HG03280 (cell line): ENCODE measurements around the gene DICER1.
"Not testable (repeated sequence)": the region's sequence is repeated elsewhere in the genome, so short reads cannot be mapped to it uniquely, and the experiment has no call there.

Source experiments
- ATAC-seq: cut with Tn5 transposase; IDR thresholded peaks from one replicate; pipeline ENCODE4 v1.9.1; 2021; ENCODE audit warnings: mild to moderate bottlenecking, moderate library complexity; ENCODE audit not compliant: unreplicated experiment

DICER1 gene

DNA sequence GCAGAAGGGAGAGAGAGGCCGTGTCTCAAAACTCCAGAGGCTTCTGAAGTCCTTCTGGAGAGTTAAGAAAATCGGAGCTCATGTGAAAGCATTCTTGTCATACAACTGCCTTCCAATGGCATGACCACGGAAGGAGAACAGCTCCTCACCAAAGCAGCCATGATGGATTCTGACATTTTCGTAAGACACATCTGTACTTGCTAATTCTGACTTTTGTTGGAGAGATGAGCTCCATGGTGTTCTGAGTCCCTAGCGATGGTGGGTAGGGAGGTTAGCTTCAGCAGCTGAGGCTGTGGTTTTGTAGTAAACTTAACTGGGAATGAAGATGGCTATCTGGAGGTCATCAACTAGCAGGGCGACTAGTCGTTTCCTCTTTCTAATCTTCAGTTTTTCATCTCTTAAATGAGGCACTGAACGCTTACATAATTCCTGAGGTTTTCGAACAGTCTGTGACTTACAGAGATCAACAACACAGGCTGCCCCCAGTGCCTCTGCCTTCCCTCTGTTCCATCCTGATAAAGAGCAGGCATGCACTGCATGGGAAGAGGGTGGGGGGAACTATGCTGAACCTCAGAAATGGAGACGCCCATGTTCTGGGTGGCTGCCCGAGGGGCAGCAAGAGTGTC, 28.6 kb upstream of the DICER1 start:
- no peak for ATAC-seq

DNA sequence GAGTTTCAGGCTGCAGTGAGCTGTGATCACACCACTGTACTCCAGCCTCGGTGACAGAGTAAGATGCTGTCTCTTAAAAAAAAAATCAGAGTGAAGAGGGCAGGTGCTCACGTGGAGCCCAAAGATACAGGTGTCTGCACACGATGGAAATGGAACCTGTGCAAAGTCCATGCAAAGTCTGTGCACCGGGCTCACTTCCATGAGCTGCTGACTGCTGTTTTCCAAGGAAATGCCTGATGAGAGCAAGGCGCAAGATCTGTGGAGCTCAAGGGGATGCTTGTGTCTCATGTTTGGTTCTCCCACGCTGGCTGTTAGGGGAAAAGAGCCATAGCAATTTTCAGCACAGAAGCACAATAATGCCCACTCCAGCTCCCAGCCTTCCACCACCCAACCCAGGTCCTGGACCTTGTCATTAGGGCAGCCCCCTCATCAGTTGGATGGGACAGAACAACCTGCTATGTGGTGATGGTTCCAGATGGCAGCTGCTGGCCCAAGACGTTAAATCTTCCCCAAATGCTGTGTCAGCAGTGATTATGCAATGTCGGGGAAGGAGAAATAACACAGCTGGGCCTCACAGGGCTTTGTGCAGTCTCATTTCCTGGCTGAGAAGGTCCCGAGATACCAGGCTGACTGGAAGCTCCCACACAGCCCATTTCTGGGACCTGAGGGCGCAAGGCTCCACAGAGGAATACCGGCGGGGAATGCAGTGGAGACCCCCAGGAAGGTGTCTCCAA, 27.9 kb upstream of the DICER1 start:
- ATAC-seq: no peak

DNA sequence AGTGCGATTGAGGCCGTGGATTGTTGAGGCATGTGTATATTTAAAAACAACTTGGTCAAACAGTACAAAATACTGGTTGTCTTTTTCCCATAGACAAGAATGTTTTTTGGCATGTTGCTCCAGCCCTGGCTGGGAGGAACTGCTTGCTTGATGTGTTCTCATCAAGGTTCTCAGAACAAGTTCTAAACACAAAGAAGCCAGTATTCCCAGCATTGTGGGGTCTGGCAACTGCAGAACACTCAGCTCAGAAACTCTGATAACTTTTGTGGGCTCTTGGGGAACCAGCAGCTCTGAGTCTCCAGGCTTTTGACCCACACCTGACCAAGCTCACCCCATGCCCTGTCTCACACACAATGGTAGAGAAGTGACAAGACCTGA, 27.1 kb upstream of the DICER1 start:
- ATAC-seq: no peak

DNA sequence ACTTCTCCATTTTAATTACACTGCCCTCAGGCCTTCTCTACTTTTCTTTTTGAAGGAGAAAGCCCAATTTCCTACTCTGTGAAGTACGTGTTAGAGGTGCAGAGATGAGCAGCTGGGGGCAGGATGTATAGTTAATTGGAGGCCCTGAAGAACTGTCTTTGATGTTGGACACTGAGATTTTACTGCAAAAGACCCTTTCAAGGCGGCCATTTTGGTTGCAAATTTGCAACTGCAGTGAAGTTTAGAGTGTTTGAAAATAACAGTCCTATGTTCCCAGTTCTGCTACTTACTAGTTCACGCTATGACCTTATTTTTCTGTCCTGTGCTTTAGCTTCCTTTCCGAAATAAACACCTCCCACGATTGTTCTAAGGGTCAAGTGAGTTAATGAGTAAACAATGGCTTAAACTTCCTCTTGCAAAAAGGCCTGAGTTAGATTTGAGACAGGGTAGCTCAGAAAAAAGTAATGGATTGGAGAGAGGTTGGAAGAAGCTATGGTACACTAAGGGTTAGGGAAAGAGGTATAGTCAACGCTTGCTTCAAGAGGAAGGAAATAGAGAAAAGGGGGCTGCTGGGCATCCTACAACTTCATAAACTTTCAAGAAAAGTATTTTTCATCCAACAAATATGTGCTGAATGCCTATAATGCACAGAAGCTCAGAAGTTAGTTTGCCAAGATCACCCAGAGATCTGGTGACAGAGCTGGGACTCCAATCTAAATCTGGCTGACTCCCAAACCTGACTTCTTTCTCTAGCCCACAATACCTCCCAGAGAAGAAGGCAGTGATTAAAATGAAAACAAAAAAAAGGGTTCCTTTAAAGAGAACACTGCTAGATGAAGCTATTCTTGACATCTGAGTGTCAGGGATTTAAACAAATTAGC, 26.4 kb upstream of the DICER1 start:
- no peak for ATAC-seq

DNA sequence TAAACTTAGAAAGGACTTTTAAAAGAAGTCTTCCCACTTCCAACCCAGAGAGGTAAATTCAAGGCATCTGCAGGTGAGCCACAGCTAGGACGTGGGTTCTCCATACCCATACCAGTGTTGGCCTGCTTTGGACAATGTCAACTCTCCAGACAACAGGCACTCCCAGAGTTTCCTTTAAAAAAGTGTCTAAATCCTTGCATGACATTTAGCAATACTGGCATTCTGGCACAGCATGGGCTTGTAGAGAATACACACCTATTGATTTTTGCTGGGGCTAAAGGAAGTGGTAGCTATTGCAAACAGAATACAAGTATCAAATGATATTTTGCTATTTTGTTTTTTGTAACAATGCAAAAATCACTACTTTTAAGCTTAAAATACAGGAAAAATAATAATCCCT, 25.8 kb upstream of the DICER1 start:
- no peak for ATAC-seq

DNA sequence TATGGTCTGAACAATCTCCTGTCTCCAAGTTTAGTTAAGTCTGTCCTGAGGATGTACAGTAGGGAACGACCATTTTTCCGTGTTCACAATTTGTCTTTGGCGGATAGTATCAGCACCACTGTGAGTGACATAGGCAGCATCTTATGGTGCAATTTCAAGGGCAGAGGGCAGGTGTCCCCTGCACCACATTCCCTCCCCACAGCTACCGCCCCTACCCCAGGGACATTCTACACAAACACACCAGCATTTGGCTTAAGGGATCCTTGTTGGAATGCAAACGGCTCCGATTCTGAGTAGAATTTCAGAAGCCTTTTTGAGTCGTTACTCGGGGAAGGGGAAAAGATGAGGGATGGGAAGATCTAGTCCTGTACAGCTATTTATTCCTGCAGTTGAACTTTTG, 25.1 kb upstream of the DICER1 start:
- ATAC-seq: no peak

DNA sequence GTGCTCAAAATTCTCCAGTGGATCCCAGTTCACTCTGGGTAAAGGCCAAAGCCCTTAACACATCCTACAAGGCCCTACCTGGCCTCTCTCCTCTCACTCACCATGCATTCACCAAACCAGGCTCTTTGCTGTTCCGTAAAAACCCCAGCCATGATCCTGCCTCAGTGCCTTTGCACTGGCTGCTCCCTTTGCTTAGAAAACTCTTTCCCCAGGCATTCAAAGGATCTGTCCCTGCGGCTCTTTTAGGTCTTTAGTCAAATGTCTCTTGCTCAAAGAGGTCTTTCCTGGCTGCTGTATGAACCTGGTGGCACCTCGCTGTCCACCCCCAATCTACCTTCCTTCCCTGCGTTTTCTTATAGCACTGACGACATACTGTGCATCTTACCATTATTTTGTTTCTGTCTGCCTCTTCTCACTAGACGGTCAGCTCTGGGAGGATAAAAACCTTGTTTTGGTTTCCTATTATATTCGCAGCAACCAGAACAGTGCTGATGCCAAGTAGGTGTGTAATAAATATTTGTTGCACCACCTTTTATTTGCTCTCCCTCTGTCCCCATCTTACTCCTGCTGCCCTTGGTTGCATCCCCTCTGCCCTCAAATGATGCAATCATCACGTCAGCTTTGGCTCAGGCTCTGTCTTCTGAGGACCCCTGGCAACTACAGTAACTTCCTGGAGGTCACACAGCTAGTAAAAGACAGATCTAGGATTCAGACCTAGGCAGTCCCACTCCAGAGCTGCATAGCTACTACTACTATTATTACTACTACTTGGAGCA, 23.8 kb upstream of the DICER1 start:
- no peak for ATAC-seq

DNA sequence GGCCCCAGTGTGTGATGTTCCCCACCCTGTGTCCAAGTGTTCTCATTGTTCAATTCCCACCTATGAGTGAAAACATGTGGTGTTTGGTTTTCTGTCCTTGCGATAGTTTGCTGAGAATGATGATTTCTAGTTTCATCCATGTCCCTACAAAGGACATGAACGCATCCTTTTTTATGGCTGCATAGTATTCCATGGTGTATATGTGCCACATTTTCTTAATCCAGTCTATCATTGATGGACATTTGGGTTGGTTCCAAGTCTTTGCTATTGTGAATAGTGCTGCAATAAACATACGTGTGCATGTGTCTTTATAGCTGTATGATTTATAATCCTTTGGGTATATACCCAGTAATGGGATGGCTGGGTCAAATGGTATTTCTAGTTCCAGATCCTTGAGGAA, 18.3 kb upstream of the DICER1 start:
- not testable (repeated sequence) for ATAC-seq

DNA sequence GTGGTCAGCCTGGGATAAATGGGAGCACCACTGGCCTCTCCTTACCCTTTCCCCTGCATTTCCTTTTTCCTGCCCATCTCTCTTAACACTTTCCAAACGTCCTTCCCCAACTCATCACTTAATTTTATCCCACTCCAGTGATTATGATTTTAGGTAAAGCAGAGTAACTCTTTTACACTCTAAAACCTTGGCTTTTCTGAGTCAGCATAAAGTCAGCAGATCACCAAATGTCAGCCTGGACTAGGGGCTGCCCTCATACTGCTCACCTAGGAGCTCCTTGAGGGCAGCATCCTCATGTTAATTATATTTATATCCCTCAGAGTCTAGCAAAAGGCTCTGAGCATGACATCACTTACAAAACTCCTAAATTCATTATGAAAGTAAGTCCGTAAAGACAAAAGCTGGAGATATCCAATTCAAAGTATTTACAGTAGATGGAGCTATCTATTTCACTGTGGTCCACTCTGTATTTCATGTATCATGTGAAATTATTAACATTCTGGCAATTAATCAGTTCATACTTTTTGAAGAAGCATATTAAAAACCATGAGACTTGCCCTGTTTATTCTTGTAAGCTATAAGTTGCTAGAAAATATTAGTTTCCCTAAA, 17.0 kb upstream of the DICER1 start:
- no peak for ATAC-seq

DNA sequence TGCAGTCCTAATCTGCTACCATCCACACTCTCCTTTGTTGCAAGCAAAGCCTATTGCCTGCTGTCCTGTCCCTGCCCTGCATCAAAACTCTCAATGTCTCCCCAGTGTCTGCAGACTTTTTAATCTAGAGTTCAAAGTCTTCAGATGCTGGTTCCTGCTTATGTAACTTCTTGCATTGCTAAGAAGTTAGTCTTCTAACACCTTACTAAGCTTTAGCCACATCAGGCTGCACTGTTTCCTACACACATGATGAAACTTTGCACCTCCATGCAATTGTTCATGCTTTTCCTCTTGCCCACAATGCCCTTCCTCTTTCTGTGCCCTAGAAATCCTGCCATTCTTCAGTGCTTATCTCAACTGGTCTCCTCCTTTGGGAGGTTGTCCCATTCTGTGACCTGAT, 16.2 kb upstream of the DICER1 start:
- ATAC-seq: no peak

DNA sequence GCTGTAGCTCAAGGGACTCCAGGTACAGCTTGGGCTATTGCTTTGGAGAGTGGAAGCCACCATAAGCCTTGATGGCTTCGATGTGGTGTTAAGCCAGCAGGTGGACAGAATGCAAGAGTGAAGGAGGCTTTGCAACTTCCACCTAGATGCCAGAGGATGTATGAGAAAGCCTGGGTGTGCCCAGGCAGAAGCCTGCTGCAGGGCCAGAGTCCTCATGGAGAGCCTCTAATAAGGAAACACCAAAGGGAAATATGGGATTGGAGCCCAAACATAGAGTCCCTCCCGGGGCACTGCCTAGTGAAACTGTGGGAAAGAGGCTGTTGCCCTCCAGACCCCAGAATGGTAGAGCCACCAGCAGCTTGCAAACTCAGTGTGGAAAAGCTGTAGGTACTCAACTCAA, 9.8 kb upstream of the DICER1 start:
- no peak for ATAC-seq

DNA sequence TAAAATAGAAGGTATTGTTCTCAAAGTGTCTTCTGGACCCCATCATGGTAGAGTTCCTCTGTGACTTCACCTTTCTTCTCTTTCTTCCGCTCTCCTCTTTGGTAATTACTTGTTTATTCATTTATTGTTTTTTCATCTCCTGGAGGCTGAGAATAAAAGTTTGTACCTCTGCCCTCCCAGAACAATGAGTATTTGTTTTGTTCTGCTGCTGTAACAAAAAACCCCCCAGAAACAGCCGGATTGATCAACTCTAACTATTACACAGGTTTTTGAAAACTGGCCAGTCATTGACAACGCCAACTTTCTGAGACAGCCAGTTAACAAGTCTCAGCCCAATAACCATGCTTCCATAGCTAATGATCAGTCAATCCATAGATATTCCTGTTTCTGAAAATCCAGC, 8.2 kb upstream of the DICER1 start:
- no peak for ATAC-seq

DNA sequence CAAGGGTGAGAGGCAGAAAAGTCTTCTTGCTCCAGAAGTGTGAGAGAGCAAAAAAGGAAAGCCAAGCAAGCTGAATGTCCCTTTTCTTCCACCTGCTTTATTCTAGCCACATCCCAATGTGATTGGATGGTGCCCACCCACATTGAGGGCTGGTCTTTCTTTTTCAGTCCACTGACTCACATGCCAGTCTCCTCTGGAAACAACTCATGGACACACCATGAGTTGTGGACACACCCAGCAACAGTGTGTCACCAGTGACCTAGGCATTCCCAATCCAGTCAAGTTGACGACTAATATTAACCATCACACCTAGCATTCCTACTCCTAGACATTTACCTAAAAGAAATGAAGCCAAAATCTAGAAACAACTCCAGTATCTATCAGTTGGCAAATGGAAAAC, 7.2 kb upstream of the DICER1 start:
- ATAC-seq: no peak

DNA sequence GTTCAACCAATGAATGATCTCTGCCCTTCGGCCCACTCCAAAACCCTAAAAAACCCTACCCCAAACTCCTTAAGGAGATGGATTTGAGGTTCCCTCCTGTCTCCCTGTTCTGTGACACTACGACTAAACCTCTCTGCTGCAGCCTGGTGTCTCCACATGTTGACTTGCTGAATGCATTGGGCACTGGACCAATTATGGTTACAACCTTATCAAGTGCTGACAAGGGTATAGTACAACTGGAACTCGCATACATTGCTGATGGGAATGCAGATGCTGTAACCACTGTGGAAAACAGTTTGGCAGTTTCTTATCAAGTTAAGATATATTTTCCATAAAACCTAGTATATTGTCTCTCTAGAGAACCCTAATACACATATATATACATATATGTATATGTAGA, 6.3 kb upstream of the DICER1 start:
- no peak for ATAC-seq

DNA sequence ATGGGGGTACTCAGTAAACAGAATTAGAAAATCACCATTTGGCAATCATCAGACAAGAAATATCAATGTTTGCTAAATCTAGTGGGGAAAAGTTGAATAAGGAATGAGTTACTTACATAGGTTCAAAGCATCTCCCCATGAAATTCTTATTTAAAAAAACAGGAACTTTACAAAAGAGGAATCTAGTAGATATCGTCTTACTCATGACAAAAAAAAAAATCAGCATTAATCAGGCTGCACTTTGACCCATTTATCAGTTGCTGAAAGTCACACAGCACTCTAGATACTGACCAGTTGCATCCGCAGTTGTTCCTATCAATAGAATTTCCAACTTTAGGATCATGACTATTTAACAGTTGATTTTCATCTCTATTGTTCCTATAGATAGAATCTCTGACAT, 5.8 kb upstream of the DICER1 start:
- ATAC-seq: no peak

DNA sequence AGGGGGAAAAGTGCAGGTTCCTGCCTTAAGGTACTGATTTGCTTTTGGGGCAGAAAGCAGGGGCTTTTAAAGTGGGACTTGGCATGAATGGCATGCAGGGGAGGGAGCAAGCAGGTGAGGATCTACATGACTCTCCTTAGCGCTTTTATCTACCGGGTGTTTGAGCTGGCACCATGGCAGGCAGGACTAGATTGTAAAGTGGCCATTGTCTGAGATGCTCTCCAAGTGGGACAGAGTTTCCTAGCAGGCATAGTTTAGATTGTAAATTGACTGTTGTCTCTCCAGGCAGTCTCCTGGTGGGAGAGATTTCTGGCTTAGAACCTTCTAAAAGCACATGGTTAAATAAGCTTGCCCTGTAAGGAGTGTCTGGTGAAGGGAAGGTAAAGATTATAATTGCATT, 5.3 kb upstream of the DICER1 start:
- ATAC-seq: no peak

DNA sequence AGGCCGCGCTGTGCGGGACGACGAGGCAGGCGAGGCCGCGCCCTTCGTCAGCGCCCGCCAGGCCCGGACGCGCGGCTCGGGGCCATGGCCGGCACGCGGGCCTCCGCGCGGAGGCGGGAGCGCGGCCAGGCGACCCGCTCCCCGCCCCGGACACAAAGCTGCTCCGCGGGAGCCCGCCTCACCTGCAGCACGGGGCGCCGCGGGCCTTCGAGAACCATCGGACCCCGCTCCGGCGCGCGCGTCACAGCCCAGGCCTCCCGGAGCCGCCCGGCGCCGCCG, 342 bp downstream of the DICER1 start:
- ATAC-seq: peak; percentile 28

DNA sequence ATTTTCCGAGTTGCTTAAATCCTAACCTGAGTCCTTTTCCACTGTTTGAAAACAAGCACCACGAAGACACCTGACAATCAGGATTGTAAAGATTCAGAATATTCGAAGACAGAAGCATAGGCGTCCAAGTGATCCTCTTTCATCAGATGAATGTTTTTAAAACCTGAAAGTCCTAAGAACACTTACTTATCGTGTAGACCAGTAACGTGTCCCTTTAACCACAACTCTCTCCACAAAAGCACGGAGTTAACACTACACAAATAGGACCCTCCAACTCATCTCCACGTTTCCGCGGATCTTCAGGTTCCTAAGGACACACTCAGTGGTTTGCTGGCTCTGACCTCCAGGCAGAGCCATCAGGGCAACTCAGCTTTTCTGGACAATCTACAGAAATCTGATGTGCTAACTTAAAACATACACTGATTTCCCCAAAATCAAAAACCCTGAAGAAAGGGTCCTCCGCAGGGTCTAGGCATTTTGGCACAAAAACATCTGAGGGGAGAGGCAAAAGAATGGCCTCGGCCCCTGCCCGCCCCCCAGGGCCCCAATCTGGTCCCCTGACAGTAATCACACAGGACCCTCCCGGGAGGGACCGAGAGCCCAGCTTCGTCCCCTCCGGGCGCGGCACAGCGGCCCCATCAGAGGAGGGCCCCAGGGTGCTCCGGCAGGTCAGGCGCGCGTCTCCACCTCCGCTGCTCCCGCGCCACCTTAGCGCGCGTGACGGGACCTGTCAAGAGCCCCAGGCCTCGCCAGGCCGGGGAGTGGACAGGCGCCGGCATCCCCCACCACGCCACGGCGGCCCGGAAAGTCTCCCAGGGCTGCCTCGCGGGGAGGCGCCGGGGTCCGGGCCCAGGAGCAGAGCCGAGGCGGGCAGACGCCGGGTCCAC, 925 bp downstream of the DICER1 start:
- ATAC-seq: peak; percentile 25

DNA sequence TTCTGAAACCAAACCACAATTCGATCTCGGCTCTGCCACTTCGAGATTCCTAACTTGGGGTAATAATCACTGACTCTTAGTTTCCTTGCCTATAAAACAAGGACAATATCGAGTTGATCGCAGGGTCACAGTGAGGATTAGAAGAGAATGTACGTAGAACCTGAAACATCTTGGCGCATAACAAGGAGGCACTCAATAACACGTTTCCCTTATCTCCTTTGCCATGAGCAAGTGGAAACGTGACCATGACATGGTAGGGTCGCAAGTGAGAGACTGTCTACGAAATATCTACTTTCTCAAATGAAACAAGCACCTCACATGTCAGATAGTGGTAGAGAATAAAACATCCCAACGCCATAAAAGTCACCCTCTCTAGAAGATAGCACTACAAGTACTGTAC, 2.3 kb downstream of the DICER1 start:
- ATAC-seq: no peak

DNA sequence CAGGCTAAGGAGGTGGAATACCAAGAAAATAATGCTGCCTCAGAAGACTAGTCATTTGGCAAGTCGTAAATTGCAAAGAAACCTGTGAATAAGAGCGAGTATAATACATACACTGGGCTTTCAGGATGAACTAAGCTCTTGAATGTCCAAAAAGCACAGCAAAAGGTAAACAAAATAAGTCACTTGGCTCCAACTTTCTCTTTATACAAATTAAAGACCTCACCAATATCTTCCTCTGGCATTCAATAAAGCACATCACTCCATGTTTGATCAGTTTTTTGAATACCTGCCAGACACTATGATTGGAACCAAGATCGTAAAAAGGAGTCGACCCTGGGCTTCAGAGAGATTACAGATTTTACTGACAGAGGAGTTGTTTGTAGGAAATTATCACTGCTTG, 3.5 kb downstream of the DICER1 start:
- ATAC-seq: no peak
